ENCODE measurements around the gene FN3KRP. TPM values are rescaled to one million over a fixed set of nuclear protein-coding genes. Genes with fewer than 3 reads are reported as not detected.
A peak's percentile ranks its signal among the peaks of the same experiment; 100 is the strongest.
"Not testable (repeated sequence)": the region's sequence is repeated elsewhere in the genome, so short reads cannot be mapped to it uniquely, and the experiment has no call there.

Gene FN3KRP
- polyA plus RNA-seq, 1 donor: 39.3 TPM

DNA sequence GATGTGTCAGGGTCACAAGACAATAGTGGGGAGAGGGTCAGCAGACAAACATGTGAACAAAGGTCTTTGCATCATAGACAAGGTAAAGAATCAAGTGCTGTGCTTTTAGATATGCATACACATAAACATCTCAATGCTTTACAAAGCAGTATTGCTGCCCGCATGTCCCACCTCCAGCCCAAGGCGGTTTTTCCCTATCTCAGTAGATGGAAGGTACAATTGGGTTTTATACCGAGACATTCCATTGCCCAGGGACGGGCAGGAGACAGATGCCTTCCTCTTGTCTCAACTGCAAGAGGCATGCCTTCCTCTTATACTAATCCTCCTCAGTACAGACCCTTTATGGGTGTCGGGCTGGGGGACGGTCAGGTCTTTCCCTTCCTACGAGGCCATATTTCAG lies 28.2 kb downstream of the FN3KRP start:
- DNase-seq: not testable (repeated sequence)

DNA sequence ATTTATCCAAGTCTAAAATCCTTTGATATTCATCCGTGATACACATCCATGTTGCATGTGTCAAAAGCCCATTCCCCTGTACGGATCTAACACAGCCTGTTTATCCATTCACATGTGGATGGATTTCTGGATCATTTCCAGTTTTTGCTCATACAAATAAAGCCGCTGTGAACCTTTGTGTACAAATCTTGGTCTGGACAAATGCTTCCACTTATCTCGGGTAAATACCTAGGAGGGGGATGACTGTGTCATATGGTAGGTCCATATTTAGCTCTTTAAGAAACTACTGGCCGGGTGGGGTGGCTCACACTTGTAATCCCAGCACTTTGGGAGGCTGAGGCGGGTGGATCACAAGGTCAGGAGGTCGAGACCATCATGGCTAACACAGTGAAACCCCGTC lies 29.0 kb downstream of the FN3KRP start:
- DNase-seq: no peak

- DNase-seq: no peak
Observed at GRCh38 chr17:82748756-82749155, 32.2 kb downstream of the FN3KRP start.

DNA sequence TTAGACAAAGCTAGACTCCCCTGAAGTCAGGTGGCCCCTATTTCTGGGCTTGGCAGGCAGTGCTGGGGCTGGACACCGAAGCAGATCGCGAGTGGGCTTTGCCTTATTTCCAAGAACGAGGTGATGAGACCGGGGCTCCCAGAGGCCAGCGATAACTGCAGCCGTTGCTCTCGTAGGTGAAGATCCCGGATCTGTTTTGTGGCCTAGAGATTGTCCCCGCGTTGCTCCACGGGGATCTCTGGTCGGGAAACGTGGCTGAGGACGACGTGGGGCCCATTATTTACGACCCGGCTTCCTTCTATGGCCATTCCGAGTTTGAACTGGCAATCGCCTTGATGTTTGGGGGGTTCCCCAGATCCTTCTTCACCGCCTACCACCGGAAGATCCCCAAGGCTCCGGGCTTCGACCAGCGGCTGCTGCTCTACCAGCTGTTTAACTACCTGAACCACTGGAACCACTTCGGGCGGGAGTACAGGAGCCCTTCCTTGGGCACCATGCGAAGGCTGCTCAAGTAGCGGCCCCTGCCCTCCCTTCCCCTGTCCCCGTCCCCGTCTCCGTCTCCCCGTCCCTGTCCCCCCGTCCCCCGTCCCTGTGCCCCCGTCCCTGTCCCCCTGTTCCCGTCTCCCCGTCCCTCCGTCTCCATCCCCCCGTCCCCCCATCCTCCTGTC lies 33.9 kb downstream of the FN3KRP start:
- DNase-seq: no peak

GRCh38 chr17:82751171-82751570 lies 34.7 kb downstream of the FN3KRP start:
- peak; percentile 63 for DNase-seq

GRCh38 chr17:82751571-82752370 lies 35.3 kb downstream of the FN3KRP start, which contains the start of gene TBCD:
TSS of gene TBCD (plus strand) at chr17:82752065. CDS start at chr17:82752194, 129 bp downstream.
- peak; percentile 94 for DNase-seq

DNA sequence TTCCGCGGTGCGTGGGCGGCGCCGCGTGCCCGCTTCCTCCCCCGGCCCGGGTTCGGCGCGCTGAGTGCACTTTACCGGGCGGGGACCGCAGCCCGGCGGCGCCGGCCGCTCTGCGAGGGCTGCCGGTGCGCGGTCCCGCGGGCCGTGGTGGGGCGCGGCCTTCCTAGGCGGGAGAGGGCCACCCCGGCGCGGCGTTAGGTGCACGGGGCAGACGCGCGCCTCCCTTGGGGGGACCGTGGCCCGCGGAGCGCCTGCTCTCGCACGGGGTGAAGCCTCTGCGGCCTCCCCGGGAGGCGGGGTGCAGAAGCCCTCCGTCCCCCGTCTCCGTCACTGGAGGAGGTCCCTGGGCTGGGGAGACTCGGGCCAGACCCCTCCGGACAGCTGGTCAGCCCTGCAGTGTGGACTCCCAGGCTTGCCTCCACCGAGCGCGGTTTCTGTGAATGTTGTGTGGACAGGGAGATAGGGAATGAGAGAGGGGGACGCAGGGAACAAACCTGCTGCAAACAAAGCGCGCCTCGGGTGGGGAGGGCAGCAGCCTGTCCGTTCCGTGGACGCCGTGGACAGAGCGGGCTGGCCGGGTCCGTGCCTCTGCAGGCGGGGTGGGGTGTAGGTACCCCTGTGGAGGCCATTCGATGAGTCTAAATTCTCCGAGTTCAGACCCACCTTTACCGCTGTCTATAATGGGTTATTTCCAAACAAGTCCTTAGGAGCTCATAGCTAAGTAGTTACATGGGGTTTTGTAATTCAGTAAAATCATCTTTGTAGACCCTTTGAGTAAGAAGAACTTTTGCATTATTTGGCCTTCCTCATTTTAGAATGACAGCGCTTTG lies 36.1 kb downstream of the FN3KRP start:
- DNase-seq: no peak

- no peak for DNase-seq
Observed at GRCh38 chr17:82753201-82753464, 36.6 kb downstream of the FN3KRP start.

- no peak for DNase-seq
Observed at GRCh38 chr17:82754297-82755208, 38.0 kb downstream of the FN3KRP start.

DNA sequence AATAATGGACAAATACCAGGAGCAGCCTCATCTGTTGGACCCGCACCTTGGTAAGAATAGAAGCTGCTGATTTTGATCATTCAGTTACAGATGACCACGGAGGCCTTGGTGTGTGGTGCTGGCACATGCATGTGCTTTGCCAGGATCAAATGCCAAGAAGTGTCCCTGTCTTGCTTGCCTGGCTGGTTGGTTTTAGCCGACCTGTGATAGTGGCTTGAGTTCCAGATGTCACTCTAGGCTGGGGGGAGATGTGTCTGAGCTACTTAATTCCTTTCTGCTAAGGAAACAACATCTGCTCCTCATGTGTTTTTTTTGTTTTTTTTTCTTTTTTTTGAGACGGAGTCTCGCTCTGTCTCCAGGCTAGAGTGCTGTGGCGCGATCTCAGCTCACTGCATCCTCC lies 39.7 kb downstream of the FN3KRP start:
- DNase-seq: no peak

GRCh38 chr17:82765371-82765770 lies 48.9 kb downstream of the FN3KRP start:
- no peak for DNase-seq

GRCh38 chr17:82767041-82767754 lies 50.7 kb downstream of the FN3KRP start:
- DNase-seq: no peak

DNA sequence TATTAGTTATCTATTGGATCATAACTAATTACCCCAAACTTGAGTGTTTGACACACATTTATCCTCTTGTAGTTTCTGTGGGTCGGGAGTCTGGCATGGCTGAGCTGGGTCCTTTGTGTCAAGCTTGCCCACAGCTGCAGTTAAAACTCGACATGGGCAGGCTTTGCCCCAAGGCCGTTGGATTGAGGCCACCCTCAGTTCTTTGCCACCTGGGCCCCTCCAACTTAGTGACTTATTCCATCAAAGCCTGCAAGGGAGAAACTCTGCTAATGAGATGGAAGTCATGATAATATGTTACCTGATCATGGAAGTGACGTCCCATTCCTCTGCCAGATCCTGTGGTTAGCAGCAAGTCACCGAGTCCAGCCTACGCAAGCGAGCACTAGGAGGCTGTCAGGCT lies 52.5 kb downstream of the FN3KRP start:
- no peak for DNase-seq

GRCh38 chr17:82772026-82772425 lies 55.5 kb downstream of the FN3KRP start:
- DNase-seq: no peak

GRCh38 chr17:82774456-82774855 lies 58.0 kb downstream of the FN3KRP start:
- DNase-seq: not testable (repeated sequence)

DNA sequence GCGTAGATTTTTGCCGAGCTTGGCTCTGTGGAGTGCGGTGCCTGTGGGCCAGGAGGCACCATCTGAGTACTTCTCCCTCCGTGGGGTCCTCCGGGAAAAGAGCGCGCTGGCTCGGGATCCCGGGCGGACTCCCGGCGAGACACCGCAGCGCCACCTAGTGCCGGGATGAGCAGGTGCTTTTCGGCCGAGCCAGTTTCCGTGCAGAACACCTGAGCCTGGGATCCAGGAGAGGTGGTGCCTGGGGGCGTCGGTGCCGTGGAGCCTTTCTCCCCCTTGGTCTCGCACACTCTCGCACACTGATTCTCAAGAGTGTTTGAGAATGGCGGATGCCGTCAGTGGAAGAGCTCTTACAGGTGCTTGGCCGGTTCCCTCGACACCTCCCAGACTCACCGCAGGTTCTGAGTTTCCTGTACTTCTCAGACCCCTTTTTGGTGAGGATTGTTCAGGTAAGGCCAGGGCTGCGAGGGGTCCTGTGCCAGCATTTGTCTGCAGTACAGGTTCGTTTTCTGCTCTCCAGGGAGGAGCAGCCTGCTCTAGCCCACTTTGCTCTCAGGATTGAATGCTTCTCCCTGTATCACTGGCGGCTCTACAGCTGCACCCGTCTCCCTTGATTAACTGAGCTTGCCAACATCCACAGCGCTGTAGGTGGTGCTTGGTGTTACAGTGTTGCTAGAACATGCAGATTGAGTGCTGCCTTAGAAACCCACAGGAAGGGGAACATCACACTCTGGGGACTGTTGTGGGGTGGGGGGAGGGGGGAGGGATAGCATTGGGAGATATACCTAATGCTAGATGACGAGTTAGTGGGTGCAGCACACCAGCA lies 58.7 kb downstream of the FN3KRP start:
- DNase-seq: peak; percentile 67

DNA sequence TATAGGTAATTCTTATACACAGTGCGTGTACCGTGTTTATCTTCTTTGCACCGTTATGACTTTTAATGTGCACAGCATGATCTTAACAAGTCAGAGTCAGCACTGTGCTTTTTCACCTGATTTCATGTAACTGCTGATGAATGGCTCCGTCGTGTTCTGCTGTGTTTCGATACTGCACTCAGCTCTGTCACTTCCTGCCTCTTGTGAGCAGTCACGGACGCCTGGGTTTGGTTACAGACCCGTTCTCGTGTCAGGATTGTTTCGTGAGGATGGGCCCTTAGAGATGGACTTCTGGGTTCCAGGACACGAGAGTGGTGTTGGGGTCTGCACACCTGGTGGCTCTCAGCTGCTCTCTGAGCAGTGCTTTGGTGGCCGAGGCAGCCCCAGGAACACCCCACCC lies 59.9 kb downstream of the FN3KRP start:
- no peak for DNase-seq
